ENCODE data around the gene ARHGEF28.

Gene ARHGEF28

DNA sequence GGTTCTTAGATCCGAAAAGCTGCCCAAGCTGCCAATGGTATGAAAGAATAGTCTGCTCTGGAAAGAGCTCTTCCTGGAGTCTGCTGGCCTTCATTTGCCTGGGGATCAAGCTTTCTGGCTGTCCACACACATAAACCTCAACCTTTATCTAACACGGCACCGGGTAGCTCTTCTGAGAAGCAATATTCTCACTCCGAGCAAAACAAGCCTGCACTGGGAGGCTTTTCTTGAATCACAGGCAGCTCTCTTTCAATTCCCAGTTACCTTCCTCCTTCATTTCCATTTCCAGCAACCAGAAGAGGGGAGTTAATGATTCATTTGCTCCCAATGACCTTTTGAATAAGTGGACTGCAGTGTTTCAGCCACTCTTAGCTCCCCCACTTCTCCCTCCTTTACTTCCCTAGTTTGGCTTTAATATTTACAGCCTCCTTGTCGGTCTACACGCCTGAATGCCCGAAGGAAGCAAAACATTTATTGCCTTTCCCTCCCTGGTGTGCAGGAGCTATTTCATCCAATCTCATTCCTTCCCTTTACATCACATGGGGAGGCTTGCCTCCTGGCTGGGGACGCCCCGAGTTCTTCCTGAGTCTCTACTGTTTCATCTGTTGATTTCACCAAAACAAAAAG, 187.1 kb downstream of the ARHGEF28 start:
- in situ Hi-C loops (cut with MboI; ENCODE audit: low sequenced_read_pairs), result no loop called here

GRCh38 chr5:73814233-73814846, 188.3 kb downstream of the ARHGEF28 start:
- in situ Hi-C loops (cut with MboI; ENCODE audit: low sequenced_read_pairs), result no loop called here

DNA sequence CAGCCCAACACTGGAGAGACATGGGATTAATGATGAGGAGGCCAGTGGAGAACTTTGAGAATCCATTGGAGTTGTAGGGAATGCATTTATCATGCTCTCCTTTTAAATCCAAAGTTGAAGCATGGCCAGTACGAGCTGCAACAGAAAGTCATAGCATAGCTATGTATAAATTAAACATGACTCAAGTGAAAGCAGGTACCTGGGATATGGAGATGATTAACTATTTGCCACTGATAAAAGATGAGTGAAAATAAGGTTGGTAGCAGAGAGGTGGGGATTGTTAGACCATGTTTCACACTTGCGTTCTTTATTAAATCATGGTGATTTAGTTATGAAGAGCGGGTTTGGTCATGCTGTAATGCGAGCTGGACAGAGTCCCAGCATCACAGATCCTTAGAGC, 189.6 kb downstream of the ARHGEF28 start:
- in situ Hi-C loops (cut with MboI; ENCODE audit: low sequenced_read_pairs), result no loop called here

DNA sequence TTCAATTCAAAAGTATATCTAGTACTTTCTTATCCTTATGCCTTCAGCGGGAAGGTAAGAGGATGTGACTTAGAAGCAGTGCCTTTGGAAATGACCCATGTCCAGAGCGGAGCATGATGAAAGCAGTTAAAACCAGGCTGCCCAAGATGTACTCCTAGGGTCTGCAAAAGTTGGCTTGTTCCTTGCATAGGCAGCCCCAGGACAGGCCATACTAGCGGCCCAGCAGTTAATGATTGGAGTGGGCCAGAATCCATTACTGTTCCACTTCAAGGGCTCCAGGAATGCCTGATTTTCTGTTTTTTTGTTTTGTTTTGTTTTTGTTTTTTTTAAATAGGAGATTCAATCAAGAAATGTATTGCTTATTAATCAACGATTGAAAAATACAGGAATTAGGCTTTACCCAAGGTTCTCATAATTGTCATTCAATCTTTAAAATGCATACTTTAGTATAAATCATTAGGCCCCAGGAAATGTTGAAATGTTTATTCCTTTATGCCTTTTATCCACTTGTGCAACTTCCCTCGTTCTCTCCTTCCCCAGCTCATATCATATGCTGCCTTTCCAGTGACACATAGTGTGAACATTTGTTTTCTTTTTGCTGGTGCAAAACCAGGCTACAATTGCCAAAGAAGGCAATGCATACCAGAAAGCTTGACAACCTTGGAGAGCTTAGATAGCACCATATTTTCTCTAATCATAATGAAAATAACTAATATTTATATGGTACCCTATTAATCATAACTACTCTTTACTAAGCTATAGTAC, 190.8 kb downstream of the ARHGEF28 start:
- in situ Hi-C loops (cut with MboI; ENCODE audit: low sequenced_read_pairs), result no loop called here

- in situ Hi-C loops (cut with MboI; ENCODE audit: low sequenced_read_pairs), result no loop called here
Measured at GRCh38 chr5:73818357-73818756, 192.4 kb downstream of the ARHGEF28 start.

DNA sequence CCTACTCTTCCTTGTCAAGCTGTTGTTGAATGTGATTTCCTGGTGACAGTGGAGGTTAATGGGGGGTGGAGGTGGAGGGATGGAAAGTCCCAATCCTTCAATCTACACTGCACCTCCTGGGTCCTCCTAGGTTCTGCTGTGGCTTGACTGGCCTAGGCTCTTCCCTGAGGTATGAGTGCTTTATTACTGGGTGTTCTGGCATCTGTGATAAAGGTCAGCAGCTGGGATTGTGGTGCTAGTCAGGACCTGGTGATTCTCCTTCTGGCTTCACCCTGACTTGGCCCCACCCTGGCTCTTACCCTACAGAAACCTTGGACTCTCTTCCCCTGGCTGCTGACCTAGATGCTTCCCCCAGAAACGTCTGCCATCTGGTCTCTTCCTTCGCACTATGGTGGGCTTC, 194.3 kb downstream of the ARHGEF28 start:
- in situ Hi-C loops (cut with MboI; ENCODE audit: low sequenced_read_pairs), result no loop called here

DNA sequence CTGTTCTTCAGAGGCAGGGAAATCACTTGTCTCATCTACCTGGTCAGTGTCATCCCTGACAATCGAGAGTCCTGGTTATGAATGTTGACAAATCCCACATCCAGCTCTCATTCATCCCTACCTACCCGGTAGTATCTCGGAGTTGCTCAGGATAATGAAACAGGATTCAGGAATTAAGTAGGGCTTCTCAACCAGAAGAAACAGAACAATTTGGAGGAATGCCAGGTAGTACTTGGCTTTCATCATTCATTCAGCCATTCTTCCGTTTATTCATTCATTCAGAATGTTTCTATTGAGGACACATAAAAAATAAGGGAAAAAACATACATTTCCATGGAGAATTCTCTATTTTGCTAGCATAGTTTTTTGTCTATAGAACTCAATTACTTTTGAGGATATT, 195.0 kb downstream of the ARHGEF28 start:
- in situ Hi-C loops (cut with MboI; ENCODE audit: low sequenced_read_pairs), result no loop called here

DNA sequence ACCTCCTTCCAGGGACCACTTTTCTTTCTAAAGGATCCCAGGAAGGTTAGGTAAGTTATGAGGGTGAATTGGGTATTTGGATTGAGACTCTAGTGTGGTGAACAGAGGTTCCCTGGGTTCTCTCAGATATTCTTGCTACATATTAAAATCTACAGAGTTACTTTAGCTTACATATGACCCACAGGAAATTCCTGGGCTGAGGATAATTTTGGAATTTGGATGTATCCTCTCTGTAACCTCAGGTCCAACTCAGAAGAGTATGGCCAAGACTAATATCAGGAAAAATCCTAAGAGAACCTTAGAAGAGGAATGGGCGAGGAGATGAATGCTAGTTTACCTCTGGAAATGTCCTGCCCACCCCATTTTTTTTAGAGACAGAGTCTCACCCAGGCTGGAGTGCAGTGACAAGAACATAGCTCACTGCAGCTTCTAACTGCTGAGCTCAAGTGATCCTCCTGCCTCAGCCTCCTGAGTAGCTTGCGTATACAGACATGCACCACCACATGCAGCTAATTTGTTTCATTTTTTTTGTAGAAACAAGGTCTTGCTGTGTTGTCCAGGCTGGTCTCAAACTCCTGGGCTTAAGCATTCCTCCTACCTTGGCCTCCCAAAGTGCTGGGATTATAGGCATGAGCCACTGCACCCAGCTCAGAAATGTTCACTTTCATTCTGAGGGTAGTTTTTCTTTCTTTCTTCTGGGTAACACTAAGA, 196.4 kb downstream of the ARHGEF28 start:
- in situ Hi-C loops (cut with MboI; ENCODE audit: low sequenced_read_pairs), result no loop called here

DNA sequence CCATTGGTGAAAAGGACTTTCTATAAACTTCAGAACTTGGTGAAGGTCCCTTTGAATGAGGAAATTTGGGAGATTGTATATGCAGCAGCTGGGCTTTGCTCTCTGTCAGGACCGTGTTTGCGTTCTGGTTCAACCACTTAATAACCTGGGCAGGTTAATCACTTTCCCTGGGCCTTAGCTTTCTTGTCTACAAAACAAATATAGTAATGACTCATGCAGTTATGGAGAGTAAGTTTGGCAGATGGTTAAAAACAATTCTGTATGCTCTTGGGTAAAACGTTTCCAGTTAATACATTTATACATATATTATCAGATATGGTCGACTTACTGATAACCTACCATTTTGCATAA, 197.0 kb downstream of the ARHGEF28 start:
- in situ Hi-C loops (cut with MboI; ENCODE audit: low sequenced_read_pairs), result no loop called here

DNA sequence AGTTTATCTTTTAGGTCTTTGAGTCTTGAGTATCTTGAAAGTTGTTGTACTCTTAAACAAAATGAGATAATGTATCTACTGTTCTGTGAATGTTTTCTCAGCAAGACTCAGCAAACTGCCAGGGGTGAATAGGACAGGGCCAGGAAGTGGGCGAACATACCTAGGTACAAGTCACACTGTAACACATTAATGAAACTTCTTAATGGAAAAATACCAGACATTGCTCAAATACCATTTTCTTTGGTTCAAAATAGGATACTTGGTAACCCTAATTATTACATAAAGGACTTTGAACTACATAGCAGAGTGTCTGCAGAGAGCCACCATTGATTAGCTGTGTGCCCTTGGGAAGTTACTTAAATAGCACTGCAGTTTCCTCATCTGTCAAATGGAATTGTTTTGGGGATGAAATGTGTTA, 197.5 kb downstream of the ARHGEF28 start:
- in situ Hi-C loops (cut with MboI; ENCODE audit: low sequenced_read_pairs), result no loop called here

GRCh38 chr5:73825199-73825598, 199.2 kb downstream of the ARHGEF28 start:
- in situ Hi-C loops (cut with MboI; ENCODE audit: low sequenced_read_pairs), result no loop called here

DNA sequence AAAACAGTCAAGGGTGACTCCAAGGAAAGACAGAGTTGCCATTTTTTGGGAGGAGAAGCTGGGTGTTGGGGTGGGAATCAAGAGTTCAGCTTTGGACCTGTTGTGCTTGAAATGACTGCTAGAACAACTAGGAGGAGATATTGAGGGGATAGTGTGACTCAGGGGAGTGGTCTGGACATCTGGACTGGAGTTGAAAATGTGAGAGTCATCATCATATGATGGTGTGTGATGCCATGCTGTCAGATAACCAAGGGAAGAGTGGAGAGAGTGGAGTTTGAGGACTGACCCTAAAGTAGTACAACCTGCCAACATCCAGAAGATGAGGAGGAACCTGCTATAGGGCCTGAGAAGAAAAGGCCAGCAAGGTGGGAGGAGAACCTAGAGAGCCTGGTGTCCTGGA, 199.7 kb downstream of the ARHGEF28 start:
- in situ Hi-C loops (cut with MboI; ENCODE audit: low sequenced_read_pairs), result no loop called here

- in situ Hi-C loops (cut with MboI; ENCODE audit: low sequenced_read_pairs), result no loop called here
Measured at GRCh38 chr5:73826301-73827105, 200.5 kb downstream of the ARHGEF28 start.

- in situ Hi-C loops (cut with MboI; ENCODE audit: low sequenced_read_pairs), result no loop called here
Measured at GRCh38 chr5:73827106-73827450, 201.1 kb downstream of the ARHGEF28 start.

DNA sequence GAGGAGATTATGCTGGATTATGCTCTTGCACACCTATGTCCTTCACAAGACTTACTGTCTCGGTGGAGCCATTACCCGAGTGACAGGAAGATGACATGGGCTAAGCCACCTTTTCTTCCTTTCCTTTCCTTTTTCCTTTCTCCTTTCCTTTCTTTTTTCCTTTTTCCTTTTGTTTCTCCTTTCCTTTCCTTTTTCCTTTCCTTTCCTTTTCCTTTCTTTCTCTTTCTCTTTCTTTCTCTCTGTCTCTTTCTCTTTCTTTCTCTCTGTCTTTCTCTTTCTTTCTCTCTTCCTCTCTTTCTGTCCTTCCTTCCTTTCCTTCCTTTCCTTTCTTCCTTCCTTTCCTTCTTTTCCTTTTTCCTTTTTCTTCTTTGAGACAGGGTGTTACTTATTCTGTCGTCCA, 202.5 kb downstream of the ARHGEF28 start:
- in situ Hi-C loops (cut with MboI; ENCODE audit: low sequenced_read_pairs), result no loop called here

DNA sequence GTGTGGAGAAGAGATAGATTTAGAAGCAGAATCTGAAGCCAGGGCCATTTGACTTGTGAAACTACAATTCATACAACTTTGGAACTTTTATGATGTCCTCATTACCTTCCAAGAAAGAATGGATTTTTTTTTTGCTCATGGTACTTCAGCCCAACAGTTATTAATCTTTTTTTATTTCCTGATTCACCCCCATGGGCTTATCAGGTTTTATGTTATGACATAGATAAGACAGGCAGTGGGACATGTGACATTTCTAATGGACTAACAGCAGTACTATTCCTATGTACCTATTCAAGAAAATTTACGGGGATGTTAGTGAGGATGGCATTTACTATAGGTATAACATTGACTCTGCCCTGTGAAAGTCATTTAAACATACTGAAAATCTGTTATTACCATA, 204.7 kb downstream of the ARHGEF28 start:
- in situ Hi-C loops (cut with MboI; ENCODE audit: low sequenced_read_pairs), result no loop called here

- in situ Hi-C loops (cut with MboI; ENCODE audit: low sequenced_read_pairs), result no loop called here
Measured at GRCh38 chr5:73831066-73831465, 205.1 kb downstream of the ARHGEF28 start.

- in situ Hi-C loops (cut with MboI; ENCODE audit: low sequenced_read_pairs), result no loop called here
Measured at GRCh38 chr5:73834693-73835092, 208.7 kb downstream of the ARHGEF28 start.

- in situ Hi-C loops (cut with MboI; ENCODE audit: low sequenced_read_pairs), result no loop called here
Measured at GRCh38 chr5:73835726-73836125, 209.7 kb downstream of the ARHGEF28 start.

GRCh38 chr5:73836607-73837006, 210.6 kb downstream of the ARHGEF28 start:
- in situ Hi-C loops (cut with MboI; ENCODE audit: low sequenced_read_pairs), result no loop called here

DNA sequence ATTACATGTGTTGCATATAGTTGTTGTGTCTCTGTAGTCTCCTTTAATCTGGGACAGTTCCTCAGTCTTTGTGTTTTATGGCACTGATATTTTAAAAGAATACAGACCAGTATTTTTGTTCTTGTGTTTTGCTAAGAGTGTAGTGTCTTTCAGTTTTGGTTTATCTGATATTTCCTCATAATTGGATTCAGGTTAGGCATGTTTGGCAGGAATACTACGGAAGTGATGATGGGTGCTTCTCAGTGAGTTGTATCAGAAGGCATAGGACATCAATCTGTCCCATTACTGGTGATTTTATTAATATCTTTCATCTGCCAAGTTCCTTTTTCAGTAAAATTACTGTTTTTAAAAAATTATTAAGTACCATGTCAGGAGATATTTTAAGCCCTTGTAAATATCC, 212.9 kb downstream of the ARHGEF28 start:
- in situ Hi-C loops (cut with MboI; ENCODE audit: low sequenced_read_pairs), result no loop called here

Measured in HL-60/S4 treated with phorbol 12-myristate 13-acetate at 8.2 ng/mL for 4 days and 3 days (cell line).